Left colon (tissue), 2 donors: ENCODE data around the gene ANXA5. TPM values are rescaled to one million over a fixed set of nuclear protein-coding genes. Genes with fewer than 3 reads are reported as not detected.
"Not testable (repeated sequence)": the region's sequence is repeated elsewhere in the genome, so short reads cannot be mapped to it uniquely, and the experiment has no call there.

Experiments
- ATAC-seq: fragments of 200-7000 bp; cut with Tn5 transposase; one replicate; pipeline ENCODE4 v1.9.1; 2020; ENCODE audit warnings: mild to moderate bottlenecking, moderate library complexity
- DNase-seq, 2 donors: peaks; one replicate each; pipeline ENCODE4 v3.0.0-alpha.2; 2020
- intact Hi-C, 2 donors: fragments of 100-400 bp; cut with DNase I in 1 of 2; cut with micrococcal nuclease in 1 of 2; formaldehyde crosslinking; loops; one replicate each; pipeline versions ENCODE4 v1.11.2 to v1.14.0; 2022; cut with DNase I, micrococcal nuclease
- total RNA-seq, 2 donors: library from RNA; stranded (reverse); fragmentation: NEBNext Ultra II Directional; extraction: Animal tissue kit (Norgen Biotek cat#: 25700); gene quantifications; one replicate each; pipeline ENCODE4 v1.2.1, GENCODE V29; 2021
- donor health status: DM: no; HTN: no; CAD: no.
- donor health status: DM: yes; HTN: yes; CAD: no.

ANXA5 gene
- total RNA-seq, 2 donors from 2014 or later: 61.3 to 84.7 TPM

DNA sequence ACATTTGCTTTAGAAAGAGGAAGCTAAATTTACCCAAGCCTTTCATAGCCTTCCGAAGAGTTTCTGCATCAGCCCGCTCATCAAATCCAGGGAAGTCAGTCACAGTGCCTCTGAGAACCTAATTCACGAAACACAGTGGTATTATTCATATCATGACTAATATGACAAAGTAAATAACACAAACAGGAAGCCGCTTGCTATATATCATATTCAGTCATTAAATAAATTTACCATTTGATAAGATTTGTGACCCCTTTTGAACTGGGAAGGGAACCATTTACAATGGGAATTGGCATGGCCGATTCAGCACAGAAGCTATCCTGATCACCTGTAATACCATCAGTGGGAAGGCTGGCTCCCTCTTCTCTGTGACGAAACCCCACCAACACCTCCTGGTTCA, 10.5 kb downstream of the ANXA5 start:
- DNase-seq (no peak), ATAC-seq (no peak)
- intact Hi-C loops: no loop called here

DNA sequence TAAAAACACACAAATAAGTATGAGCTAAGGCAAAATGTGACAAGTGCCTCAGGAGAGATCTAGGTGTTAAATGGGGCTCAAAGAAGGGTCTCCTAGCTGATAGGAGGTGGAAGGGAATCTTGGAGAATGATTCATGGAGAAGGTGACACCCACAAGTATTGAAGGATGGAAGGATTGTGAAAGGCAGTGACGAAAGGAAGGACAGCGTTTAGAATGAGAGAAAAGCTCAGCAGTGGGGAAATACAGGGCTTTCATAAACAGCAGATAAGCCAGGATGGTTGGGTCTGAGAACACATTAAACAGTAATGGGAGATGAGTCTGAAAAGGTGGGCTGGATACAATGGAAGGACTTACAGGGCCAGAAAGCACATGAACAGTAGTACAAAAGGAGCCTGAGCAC, 11.5 kb downstream of the ANXA5 start:
- intact Hi-C loops: no loop called here
- DNase-seq: no peak
- no peak for ATAC-seq

DNA sequence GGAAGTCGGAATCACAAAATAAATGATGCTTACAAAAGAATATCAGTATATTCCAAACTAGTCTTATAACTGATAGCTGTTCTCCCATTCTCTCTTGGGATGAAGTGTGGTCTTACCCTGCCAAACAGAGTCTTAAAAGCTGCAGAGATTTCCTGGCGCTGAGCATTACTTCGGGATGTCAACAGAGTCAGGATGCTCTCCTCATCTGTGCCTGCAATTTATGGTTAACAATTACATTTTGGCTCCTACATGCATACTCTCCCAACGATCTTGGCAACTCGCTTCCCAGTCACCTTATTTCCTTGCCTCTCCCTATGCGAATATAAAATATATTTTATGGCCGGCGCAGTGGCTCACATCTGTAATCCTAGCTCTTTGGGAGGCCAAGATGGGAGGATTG, 12.2 kb downstream of the ANXA5 start:
- DNase-seq: no peak
- intact Hi-C loops: no loop called here
- no peak for ATAC-seq

DNA sequence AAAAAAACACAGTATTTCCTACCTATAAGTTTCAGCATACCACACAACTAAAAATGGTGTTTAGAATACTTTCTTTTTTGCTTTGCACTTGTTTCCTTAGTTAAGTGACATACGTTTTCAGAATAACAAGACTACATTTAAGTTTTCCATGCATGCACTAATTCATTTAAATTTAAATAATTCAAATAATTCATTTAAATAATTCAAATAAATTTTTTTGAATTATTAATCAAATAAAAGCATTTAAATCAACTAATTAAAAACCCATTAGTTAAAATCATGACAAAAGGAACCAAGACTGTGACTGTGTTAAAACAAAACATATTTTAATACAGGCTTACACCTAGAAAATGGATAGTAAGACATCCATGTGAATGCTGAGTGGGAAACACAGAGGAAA, 12.8 kb downstream of the ANXA5 start:
- DNase-seq (no peak), ATAC-seq (no peak)
- intact Hi-C loops: no loop called here

DNA sequence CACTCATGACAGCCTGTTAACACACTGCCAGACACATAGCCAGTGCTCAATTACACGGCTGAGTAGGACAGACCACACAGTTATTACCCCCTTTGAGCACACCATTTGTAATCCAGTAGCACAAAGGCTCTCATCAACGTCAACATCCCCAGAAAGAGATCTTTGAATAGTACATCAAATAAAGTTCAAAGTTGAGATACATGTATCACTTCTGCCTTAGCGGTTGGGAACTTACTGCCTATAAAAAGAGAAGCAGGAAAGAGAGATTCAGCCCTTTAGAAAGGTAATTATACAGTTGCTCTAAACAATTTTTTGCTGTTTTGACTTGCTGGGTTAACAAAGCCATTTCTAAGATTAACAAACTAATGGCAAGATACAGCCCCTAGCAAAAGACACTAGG, 16.2 kb downstream of the ANXA5 start:
- intact Hi-C loops: no loop called here
- ATAC-seq (no peak), DNase-seq (no peak)

DNA sequence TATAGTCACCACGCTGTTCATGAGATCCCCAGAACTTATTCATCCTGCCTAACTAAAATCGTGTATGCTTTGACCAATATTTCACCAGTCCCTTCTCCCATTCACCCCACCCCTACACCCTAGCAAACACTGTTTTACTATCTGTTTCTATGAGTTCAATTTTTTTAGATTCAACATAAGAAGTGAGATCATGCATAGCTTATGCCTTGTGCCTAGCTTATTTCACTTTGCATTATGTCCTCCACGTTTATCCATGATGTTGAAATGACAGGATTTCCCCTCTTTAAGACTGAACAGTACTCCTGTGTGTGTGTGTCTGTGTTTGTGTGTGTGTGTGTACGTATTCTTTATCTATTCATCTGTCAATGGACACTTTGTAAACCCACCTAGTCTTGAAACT, 16.8 kb downstream of the ANXA5 start:
- DNase-seq (no peak), ATAC-seq (no peak)
- intact Hi-C loops: no loop called here

DNA sequence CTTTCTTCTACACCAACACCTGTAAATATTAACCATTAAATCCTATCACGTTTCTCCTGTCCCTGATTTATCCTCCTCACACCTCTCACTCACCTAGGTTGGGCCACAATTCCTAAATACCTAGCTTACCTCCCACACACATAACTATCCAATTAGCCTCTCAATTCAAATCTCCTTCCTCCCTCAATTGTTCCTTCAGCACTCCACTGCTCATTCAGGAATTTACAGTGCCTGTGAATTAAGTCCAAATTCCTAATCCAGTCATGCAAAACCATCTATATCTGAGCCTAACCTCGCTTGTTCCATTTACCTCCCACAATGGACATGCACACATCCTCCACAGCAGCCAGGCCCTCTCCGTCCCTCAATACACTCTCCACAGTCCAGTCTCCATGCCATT, 17.5 kb downstream of the ANXA5 start:
- DNase-seq (no peak), ATAC-seq (no peak)
- intact Hi-C loops: no loop called here

DNA sequence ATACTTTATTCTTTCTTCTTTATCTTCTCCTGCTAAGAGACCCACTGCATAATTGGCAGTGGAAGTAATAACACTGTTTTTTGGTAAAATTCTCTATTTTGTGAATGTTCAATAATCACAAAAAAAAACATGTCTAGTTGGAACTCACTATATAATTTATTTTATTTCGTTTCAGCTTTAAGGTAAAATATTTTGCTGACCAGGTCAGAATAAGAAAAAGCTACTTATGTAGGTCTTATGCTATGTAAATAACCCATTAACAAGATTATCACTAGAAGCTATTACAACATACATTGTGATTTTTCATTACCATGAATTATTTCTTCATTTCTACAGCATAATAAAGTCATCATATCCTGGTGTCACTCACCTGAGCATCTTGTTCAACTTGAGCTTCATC, 19.3 kb downstream of the ANXA5 start:
- ATAC-seq (no peak), DNase-seq (no peak)
- intact Hi-C loops: no loop called here

DNA sequence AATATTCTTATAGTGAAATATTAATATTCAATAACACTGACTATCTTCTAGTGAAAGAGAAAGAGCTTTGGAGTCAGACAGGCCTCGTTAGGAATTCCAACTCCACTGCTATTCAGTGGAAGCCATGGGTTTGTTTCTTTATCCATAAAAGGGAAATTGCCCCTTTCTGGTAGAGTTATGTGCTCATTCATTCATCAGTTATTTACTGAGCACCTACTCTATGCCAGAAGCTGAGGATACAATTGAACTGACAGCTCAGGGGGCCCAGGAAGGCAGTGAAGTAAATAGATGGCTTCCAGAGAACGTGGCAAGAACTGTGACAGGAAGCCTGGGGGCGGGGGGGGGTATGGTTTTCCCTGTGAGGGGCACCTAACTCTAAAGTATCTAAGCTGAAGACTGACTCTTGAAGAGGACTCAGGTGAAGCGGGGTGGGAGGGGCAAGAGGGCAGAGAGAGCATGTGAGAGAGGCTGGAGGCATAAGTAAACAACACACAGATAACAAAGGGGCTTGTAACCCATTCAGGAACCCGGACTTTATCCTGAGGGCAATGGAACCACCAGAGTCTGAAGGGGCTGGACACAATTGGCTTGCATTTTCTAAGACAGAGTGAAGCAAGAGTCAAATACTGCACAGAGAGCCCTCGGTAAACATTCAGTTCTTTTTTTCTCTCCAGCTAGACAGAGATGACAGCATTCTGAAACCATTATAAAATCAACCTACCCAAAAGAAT, 20.3 kb downstream of the ANXA5 start:
- DNase-seq (no peak), ATAC-seq (peak; percentile 26)
- intact Hi-C loops: no loop called here

DNA sequence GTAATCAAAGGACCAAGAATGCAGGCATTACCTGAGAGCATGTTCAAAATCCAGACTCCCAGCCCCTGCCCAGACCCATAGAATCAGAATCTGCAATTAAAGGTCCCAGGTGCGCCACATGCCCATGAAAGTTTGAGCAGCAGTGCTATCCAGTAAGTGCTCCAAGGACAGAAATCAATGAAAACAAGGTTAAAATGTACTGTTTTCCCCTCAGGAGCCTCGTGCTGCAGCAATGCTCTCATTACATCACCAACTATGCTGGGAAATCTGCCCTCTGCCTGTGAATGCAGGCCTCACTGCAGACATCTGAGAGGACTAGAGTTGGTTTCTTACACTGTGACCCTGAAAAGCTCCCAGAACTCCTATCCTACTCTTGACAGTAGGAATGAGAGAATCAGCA, 21.1 kb downstream of the ANXA5 start:
- intact Hi-C loops: no loop called here
- ATAC-seq (no peak), DNase-seq (no peak)

DNA sequence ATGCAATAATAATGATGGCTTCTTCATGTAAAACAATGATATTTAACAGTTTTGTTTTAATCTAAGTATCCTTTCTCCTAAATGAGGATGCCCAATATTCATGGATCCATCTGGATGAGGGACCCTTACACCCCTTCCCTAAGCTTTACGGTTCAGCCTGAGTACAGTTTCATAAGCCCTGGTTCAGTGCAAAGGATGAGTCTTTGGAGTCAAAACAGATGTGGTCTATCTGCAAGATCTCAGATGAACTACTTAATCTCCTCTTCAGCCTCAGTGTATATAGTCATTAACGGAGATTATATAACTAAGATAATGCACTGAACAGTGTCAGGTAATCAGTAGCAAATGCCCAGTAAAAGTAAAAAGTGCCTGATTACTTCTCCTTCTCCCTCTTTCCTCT, 22.1 kb downstream of the ANXA5 start:
- DNase-seq (no peak), ATAC-seq (no peak)
- intact Hi-C loops: no loop called here

DNA sequence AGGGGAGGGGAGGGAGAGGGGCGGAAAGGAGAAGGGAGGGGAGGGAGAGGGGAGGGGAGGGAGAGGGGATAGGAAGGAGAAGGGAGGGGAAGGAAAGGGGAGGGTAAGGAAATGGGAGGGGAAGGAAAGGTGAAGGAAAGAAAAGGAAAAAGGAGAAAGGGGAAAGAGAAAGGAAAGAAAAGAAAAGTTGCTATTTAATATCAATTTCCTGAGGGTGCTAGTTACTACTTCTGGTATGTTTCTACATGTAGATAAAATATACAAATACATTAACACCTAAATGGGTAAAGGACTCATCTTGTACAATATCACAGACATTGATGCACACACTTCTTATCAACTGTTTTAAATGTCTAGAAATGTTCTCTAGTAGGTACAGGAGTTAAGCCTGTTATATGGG, 22.6 kb downstream of the ANXA5 start:
- ATAC-seq: no peak
- intact Hi-C loops: no loop called here
- DNase-seq: no peak

DNA sequence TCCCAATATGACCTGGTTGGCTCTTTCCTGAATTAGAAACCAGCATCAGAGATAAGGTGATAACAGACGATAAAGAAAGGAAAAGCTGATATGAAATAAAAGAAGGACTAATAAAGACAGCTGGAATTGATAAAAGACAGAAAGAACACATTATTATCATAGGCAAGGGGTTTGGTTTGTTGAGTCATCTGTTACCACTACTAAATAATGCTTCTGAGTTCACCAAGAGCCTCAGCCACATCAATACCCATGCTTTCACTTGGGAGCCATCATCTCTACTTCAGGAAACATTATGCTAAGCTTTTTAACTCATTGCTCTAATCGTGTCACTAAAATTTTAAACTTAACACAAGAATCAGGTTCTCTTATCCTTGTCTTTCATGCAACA, 27.6 kb downstream of the ANXA5 start:
- DNase-seq (no peak), ATAC-seq (no peak)
- intact Hi-C loops: no loop called here

DNA sequence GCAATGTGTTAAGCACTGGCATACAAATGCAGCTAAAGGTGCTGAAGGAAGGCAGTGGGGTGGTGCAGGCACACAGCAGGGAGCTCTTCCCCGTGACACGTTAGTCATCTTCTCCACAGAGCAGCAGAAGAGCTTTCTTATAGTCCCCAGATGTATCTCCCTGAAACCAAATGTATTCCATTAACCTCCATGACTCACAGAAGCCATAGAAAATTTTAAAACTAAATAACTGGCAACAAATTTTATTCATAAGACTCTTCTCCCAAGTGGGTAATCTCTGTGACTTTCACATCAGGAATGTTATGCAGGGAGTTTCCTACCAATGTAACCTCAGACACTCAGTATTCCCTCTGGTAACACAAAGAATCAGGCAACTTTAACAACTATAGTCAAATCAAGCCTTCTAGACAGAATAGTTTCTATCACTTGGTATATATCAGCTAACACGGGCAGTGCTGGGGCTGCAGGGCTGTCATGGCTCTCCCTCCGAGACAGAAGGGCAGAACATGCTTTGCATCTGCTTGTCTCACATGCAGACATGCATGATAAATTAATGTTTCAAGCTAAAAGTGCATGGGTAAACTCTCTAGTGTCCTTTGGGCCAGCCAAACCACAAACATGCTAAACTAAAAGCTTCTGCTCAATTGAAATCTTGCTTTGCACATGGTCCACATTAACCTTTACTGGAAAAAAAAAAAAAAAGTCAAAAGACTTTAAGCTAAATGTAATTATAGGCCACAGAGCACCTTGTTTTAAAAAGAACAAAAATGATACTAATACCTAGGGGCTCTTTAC, 28.2 kb downstream of the ANXA5 start:
- intact Hi-C loops: no loop called here
- ATAC-seq: no peak
- no peak for DNase-seq

DNA sequence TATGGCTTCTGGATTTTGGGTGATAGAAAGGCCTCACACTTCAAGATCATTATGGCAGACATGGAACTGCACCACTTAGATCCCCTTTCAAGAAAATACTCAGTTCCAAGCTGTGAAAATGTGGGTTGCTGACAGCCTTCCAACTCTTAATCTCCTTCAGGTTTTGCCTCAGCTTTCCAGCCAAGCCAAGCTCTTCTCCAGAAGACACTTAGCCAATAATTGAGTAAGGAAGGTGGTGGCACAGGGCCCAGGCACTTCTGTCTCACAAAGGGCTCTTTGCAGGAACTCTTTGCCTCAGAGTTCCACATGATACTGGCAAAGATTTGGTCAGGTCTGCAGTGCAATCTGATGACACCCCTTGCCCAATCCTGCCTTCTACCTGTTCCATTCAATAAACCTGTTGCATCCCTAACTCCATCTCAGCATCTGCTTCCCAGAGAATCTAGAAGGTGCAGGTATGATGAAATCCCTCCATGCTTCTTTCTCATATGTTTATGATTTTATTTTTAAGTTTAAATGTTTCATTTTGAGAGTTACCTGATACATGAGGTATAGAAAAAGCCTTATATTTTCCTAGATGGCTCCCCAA, 30.6 kb downstream of the ANXA5 start:
- ATAC-seq: no peak
- intact Hi-C loops: no loop called here
- DNase-seq: no peak

DNA sequence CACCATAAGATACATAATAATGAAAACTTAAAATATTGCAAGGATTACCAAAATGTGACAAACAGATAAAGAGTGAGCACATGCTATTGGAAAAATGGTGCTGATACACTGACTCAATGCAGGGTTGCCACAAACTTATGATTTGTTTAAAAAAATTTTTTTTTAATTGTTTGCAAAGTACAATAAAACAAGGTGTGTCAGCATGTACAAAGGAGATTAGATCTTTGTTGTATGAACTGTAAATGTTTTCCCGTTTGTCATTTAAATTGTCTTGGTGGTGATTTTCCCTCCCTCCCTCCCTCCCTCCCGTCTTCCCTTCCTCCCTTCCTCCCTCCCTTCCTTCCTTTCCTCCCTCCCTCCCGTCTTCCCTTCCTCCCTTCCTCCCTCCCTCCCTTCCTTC, 31.4 kb downstream of the ANXA5 start:
- intact Hi-C loops: no loop called here
- DNase-seq: no peak
- peak; percentile 62 for ATAC-seq

DNA sequence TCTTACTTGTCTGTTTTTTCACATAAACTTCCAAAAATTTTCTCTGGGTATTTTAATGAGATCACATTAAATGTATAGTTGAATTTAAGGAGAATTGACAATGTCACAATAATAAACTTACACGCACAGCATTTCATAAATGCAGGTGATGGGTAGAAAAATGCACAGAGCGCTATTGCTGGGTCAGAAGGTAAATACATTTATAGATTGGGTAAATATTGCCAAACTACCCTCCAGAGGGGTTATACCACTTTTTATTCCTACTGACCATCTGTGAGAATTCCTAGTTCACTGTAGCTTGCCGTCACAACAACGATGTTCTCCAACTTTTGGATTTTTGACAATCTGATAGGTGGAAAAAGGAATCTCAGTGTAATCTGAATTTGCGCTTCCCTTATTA, 34.6 kb downstream of the ANXA5 start:
- no peak for DNase-seq
- no peak for ATAC-seq
- intact Hi-C loops: no loop called here

DNA sequence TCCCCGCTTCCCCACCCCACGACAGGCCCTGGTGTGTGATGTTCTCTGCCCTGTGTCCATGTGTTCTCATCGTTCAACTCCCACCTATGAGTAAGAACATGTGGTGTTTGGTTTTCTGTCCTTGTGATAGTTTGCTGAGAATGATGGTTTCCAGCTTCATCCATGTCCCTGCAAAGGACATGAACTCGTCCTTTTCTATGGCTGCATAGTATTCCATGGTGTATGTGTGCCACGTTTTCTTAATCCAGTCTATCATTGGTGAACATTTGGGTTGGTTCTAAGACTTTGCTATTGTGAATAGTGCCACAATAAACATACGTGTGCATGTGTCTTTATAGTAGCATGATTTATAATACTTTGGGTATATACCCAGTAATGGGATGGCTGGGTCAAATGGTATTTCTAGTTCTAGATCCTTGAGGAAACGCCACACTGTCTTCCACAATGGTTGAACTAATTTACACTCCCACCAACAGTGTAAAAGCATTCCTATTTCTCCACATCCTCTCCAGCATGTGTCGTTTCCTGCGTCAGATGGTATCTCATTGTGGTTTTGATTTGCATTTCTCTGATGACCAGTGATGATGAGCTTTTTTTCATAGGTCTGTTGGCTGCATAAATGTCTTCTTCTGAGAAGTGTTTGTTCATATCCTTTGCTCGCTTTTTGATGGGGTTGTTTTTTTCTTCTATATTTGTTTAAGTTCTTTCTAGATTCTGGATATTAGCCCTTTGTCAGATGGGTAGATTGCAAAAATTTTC, 36.4 kb downstream of the ANXA5 start:
- DNase-seq, ATAC-seq, intact Hi-C loops: not testable (repeated sequence)

DNA sequence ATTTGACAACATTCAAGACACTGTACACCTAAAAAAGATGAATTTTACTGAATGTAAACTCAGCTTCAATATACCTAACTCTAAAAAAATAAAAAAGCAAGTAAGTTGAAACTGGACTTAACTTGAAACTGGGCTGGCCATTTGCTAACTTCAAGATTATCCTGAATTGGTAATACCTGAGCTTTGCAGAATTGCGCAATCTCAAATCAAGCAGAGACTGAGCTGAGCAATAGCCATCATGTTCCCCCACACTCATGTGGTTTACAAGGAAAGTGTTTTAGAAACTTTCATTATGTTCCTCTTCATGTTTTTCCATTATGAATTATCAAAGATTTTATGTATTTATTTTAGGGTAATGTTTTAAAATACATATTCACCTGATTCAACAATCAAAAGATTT, 38.7 kb downstream of the ANXA5 start:
- intact Hi-C loops: loop anchor here in 1 of 2 donors (10.0 kb wide), 1 partner anchor 283 kb away; no protein-coding TSS in a partner anchor
- ATAC-seq: no peak
- no peak for DNase-seq

DNA sequence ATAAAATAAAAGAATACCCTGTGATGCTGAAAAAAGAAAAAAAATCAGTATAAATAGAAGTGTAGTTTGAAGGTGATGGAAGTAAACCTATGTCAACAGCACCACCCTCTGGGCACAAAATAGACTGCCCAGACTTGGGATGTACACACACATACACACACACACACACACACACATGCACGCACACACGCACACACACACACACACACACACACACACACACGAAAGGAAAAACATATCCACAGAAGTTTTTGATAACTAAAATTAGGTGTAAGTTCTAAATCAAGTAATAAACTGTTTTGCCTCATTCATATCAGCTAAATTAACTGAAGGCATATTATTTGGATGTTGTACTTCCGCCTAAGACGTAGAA, 40.5 kb downstream of the ANXA5 start:
- DNase-seq (peak in 1 of 2 donors; percentile 36), ATAC-seq (peak; percentile 65)
- intact Hi-C loops: loop anchor here in 1 of 2 donors (10.0 kb wide), 1 partner anchor 281 kb away; no protein-coding TSS in a partner anchor
